Smooth muscle cell of the pulmonary artery (primary cell): ENCODE data around the gene DCAKD. TPM values are rescaled to one million over a fixed set of nuclear protein-coding genes. Genes with fewer than 3 reads are reported as not detected.

Experiments used
- total RNA-seq: library from RNA; depleted of rRNA; stranded (reverse); fragments of >200 nt; gene quantifications from 2 replicates; pipeline ENCODE4 v1.2.3, GENCODE V29; 2014

DCAKD gene, protein sequence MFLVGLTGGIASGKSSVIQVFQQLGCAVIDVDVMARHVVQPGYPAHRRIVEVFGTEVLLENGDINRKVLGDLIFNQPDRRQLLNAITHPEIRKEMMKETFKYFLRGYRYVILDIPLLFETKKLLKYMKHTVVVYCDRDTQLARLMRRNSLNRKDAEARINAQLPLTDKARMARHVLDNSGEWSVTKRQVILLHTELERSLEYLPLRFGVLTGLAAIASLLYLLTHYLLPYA
- 41.4 and 42.2 TPM in 2 replicates for total RNA-seq

DNA sequence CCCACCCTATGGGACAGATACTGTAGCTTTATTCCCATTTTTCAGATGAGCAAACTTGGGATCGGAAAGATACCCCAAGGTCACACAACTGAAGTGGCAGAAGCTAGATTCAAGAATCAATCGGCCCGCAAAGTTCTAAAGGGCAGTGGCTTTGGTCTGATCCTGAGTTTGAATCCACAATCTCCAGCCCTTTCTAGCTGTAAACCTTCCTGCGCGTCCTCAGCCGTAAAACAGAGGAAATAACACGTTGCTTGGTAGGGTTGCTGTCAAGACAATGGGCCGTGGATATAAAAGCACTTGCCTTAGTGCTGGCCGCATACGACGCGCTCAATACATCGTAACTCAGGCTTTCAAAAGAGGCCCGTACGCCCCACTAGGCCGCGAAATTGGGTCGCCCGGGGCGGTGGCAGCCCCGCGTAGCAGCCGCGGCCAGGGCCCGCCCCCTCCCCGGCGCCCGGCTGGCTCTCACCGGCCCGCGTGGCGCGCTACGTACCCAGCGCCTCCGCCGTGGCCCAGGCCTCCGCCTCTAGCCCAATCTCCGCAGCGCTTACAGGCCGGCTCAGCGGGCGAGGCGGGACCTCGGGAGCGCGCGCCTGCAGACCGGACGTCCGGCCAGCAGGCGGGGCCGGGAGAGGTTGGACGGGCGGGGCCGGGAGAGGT lies at the start of gene DCAKD:
Gene DCAKD (minus strand): TSS at position 573 of the 660 bp plus-strand sequence. CDS start 16,747 bp downstream, outside the sequence.

DNA sequence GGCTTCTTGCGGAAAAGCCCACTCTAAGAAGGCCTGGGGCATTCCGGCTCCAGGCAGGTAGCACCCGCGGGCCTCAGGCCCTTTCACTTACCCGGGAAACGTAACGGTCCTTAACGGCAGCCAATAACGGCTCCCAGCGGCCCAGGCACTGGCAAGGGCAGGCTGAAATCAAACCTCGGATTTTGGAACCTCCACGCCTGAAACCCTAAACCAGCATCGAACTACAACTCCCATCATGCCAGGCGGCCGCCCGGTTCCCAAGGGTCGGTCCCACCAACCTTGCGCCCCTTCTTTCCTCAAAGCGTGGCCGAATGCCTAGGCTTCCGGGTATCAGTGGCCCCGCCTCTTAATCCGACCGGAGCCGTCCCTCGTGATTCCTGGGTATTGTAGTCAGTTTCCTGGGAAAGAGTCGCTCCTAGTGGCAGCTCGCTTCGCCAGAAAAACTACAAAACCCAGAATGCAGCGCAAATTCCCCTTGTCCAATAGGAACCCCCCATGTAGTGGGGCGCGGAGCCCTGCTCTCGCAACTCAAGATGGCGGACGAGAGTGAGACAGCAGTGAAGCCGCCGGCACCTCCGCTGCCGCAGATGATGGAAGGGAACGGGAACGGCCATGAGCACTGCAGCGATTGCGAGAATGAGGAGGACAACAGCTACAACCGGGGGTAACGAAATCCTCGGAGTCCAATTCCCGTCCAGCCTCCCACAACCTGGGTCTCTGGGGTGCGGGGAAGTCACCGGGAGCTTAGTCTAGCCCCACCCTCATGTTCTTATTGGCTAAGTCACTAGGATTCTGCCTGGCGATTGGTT lies 9.6 kb upstream of the DCAKD start, which contains the start of gene NMT1:
Gene NMT1 (plus strand): TSS at position 521 of the 809 bp plus-strand sequence. CDS start 13 bp downstream, at position 534.

Other genes starting within 250 kb of the DCAKD start
- 27.7 and 40.1 TPM in 2 replicates for gene GJC1, start 221.3 kb downstream of the DCAKD start, total RNA-seq
- not detected in 2 replicates for gene HIGD1B, start 203.7 kb downstream of the DCAKD start, total RNA-seq
- 96.8 and 104 TPM in 2 replicates for gene EFTUD2, start 152.2 kb downstream of the DCAKD start, total RNA-seq
- 0.59 and 0.92 TPM in 2 replicates for gene GFAP, start 136.1 kb downstream of the DCAKD start, total RNA-seq
- gene KIF18B, start 103.9 kb downstream of the DCAKD start, total RNA-seq: 1.1 and 1.9 TPM in 2 replicates
- gene C1QL1, start 83.3 kb downstream of the DCAKD start, total RNA-seq: 0.33 and 0.46 TPM in 2 replicates
- 68.2 and 69.5 TPM in 2 replicates for gene NMT1, start 9.7 kb upstream of the DCAKD start, total RNA-seq
- gene PLCD3, start 80.9 kb upstream of the DCAKD start, total RNA-seq: 39.2 and 85.5 TPM in 2 replicates
- gene ACBD4, start 84.1 kb upstream of the DCAKD start, total RNA-seq: 5.3 and 10.1 TPM in 2 replicates
- 11.3 and 12.1 TPM in 2 replicates for gene HEXIM1, start 96.8 kb upstream of the DCAKD start, total RNA-seq
- 4.8 and 6.3 TPM in 2 replicates for gene HEXIM2, start 110.2 kb upstream of the DCAKD start, total RNA-seq
- gene FMNL1, start 170.3 kb upstream of the DCAKD start, total RNA-seq: 0.10 and 0.33 TPM in 2 replicates
- gene SPATA32, start 210.5 kb upstream of the DCAKD start, total RNA-seq: not detected in 2 replicates